ENCODE results near the gene PICK1.
"Not testable (repeated sequence)": the region's sequence is repeated elsewhere in the genome, so short reads cannot be mapped to it uniquely, and the experiment has no call there.

The PICK1 gene

DNA sequence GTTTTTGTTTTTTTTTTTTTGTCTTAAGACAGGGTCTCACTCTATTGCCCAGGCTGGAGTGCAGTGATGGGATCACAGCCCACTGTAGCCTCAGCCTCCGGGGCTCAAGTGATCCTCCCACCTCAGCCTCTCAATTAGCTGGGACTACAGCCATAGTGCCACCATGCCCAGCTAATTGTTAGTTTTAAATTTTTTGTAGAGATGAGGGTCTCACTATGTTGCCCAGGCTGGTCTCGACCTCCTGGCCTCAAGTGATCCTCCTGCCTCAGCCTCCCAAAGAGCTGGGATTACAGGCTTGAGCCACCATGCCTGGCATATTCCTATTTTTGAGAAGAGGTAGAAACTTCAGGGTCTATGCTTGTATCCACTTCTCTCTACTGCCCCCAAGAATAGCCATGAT, 61.5 kb downstream of the PICK1 start:
- DNase-seq, result not testable (repeated sequence)

DNA sequence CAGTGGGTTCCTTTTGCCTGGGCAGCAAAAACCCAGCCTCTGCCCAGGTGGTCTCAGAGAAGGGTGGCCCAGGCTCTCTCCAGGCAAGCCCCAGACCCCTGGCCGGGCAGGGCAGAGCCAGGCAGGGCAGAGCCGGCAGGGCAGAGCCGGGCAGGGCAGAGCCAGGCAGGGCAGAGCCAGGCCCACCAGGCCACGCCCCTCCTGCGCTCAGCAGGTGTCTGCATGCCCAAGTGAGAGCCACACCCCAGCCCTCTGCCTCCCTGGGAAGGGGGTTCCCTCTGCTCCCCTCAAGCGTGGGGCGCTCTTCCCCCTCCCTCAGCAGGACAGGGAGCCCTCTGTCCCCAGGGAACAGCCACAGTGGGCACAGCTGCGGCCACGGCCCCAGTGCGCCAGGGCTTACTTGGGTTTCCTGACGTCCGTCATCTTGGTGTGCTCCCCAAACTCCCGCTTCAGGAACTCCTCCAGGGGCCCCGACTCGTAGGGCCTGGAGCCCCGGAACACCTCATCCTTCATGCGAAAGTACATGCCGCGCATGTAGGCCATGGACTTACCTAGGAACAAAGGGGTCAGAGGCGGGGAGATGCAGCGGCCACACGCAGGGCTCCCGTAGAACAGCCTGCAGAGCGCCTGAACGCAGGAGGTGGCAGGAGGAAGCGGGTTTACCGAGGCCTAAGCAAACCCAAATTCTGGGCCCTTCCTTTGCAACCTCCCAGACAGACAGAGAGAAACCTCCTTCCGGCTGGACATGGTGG, 63.3 kb downstream of the PICK1 start:
- no peak for DNase-seq

- DNase-seq, result no peak
Measured at GRCh38 chr22:38122616-38123015, 65.4 kb downstream of the PICK1 start.

DNA sequence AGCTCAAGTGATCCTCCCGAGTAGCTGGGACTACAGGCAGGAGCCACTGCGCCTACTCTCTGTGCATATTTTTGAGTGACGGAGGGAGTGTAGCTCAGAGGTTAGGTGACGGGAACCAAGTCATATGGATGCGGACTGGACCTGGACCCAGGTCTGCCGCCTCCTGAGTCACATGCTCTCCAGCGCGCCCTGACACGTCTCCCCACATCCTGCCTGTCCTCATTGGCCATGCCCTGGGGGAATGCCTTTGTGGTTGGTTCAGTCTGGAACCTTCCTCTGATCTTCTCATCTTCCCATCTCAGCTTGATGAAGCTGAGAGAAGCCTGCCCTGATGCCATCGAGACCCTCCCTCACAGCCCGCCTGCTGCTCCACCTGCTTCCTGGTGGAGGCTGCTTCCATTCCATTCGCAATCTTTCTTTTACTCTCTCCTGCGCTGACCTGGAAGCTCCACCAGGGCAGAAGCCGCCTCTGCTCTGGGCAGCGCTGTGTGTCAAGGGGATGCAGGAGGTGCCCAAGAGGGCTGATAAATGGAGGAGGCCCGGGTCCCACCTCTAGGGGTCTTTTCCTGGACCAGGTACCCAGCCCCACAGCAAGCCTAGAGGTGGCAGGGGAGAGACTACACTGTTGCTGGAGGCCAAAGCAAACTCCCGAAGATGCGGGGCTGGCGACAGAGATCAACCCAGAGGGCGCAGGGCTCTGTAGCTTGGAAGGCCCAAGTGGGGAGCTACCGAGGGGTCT, 67.2 kb downstream of the PICK1 start:
- DNase-seq, result no peak

DNA sequence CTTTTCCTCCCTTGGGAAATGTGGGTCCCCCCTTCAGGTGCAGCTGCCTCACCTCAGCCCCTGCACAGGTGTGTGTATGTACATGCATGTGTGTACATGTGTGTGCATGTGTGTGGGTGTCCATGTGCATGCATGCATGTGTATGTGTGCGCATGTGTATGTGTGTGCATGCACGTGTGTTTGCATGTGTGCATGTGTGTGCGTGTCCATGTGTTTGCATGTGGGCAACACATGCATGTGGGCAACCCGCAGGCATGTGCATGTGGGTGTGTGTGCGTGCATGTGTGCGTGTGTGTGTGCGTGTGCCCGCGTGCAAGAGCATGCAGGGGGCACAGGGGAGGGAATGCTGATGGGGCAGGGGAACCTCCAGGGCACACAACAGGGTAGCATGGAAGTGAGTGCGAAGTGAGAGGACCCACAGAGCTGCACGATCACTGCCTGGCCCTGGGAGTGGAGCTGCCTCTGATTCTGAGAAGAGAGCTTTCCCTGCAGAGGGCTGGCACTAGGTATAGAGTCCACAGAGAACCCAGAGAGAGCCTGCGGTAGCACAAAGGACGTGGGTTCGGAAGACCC, 67.9 kb downstream of the PICK1 start:
- DNase-seq, result no peak
